NB4 (cell line): Measurements from ENCODE around the gene ITFG2.
A peak's percentile ranks its signal among the peaks of the same experiment; 100 is the strongest.

Source experiments
- DNase-seq: peaks from one replicate; pipeline ENCODE4 v3.0.0; 2010; ENCODE audit warnings: low read depth
- H3K4me3 ChIP-seq: one replicate; pipeline ENCODE4 v1.5.1; 2011; ENCODE audit warnings: mild to moderate bottlenecking, low read depth, low read length, moderate library complexity
- CTCF ChIP-seq: IDR thresholded peaks from one replicate; pipeline ENCODE4 v1.5.1; 2012; ENCODE audit warnings: low read depth, low read length
- MAX ChIP-seq: IDR thresholded peaks from 2 replicates; pipeline ENCODE4 v1.6.1; 2011; ENCODE audit warnings: low read depth, low read length
- MYC ChIP-seq: IDR thresholded peaks from 2 replicates; pipeline ENCODE4 v1.6.1; 2011; ENCODE audit warnings: low read depth, low read length
- POLR2A ChIP-seq: IDR thresholded peaks from 2 replicates; pipeline ENCODE4 v1.6.1; 2011; ENCODE audit warnings: mild to moderate bottlenecking; ENCODE audit not compliant: insufficient read length; ENCODE audit errors: extremely low read depth

ITFG2 gene

GRCh38 chr12:2794191-2794735, 18.2 kb upstream of the ITFG2 start:
- DNase-seq, result no peak
- no peak overlapping the region for H3K4me3 ChIP-seq
- no peak for TF ChIP-seq POLR2A
- TF ChIP-seq MAX, result no peak
- no peak for TF ChIP-seq CTCF
- no peak for TF ChIP-seq MYC

- TF ChIP-seq CTCF (no peak), MAX (peak; percentile 79), POLR2A (peak; percentile 83), MYC (peak; percentile 85)
- H3K4me3 ChIP-seq, result peak within 1 kb of the TSS; percentile 87
- peak; percentile 83 for DNase-seq
These were observed 17.7 kb upstream of the ITFG2 start, which contains the start of gene FKBP4 for GRCh38 chr12:2794736-2795289. Gene FKBP4 (plus strand): TSS chr12:2794970. CDS start chr12:2795140, 170 bp downstream.

GRCh38 chr12:2795291-2796186, 16.9 kb upstream of the ITFG2 start:
- peak; percentile 75 for DNase-seq
- no peak; the same call in 1 of the 2 replicates for TF ChIP-seq MYC
- peak; percentile 44 for TF ChIP-seq POLR2A
- no peak for TF ChIP-seq CTCF
- TF ChIP-seq MAX, result no peak; the same call in 1 of the 2 replicates
- H3K4me3 ChIP-seq, result peak overlapping the region; percentile 87

- peak overlapping the region; percentile 87 for H3K4me3 ChIP-seq
- TF ChIP-seq POLR2A (no peak), CTCF (peak; percentile 1), MAX (no peak), MYC (no peak)
- no peak for DNase-seq
These were observed 16.2 kb upstream of the ITFG2 start for GRCh38 chr12:2796187-2796666.

- DNase-seq, result no peak
- no peak for TF ChIP-seq MAX
- TF ChIP-seq CTCF, result peak; percentile 4
These were observed 14.6 kb upstream of the ITFG2 start for GRCh38 chr12:2797721-2798418.

More at GRCh38 chr12:2797721-2798418, 14.6 kb upstream of the ITFG2 start:
- H3K4me3 ChIP-seq, result no peak overlapping the region
